ENCODE data around the gene COPS7B. TPM values are rescaled to one million over a fixed set of nuclear protein-coding genes. Genes with fewer than 3 reads are reported as not detected.

Gene COPS7B
- total RNA-seq, 4 donors from 2014 or later = 13.7 to 35.2 (median 24.4) TPM

- no peak for DNase-seq (ENCODE audit: low spot score in 2 of 2)
- intact Hi-C loops (cut with DNase I; ENCODE audit: low total_unique reads) = no loop called here
- TF ChIP-seq POLR2A (IDR thresholded peaks at IDR 0.05) = no peak
- 85 to 91% methylated on average over 6 of the region's 6 CpGs for WGBS, 2 donors
- no peak overlapping the region for H3K4me3 ChIP-seq (ENCODE audit: low read depth, poor library complexity, severe bottlenecking)
Observed at GRCh38 chr2:231769170-231770136, 16.8 kb upstream of the COPS7B start.

DNA sequence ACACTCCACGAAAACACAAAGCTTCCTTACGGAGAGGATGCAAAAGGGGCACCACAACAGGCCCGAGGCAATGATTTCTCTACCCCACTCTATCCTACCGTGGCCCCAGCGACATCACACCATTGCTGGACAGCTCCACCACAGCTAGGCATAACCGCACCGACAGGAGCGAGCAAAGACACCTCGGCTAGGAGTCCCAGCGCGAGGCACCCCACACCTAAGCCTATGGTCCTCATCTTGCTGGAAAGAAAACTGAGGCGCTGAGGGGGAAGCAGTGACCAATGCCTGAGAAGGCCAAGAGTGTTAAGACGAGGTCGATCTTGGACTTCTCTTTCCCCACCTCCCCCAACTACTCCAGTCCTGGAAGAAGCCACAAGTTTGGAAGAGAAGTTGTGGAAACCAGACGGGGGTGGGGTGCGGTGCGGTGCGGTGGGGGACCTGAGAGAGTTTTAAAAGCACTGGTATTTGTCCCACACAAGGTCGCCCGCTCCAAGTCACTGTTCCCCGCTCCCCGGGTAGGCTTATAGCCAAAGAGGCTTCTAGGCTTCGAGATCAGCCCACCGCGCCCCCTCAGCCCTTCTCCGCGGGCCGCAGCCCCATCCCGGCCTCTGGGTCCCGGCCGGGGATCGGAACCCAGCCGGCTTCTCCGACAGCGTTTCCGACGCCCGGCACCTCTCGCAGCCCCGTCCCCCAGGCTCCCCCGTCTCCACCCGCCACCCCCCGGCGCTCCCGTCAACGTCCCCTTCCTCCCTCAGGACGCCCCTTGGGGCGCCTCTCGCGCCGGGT is 5.9 kb upstream of the COPS7B start:
- WGBS, 2 donors = 4 to 6% methylated on average over 42 to 47 of the region's 51 CpGs
- DNase-seq (ENCODE audit: low spot score in 2 of 2) = peak; percentile 14 to 86
- no peak for TF ChIP-seq CTCF (IDR thresholded peaks at IDR 0.05)
- no peak for TF ChIP-seq POLR2A (IDR thresholded peaks at IDR 0.05)
- peak overlapping the region; percentile 86 for H3K4me3 ChIP-seq (ENCODE audit: low read depth, poor library complexity, severe bottlenecking)
- intact Hi-C loops (cut with DNase I; ENCODE audit: low total_unique reads) = no loop called here

GRCh38 chr2:231780909-231781797 is 5.1 kb upstream of the COPS7B start, which contains the start of gene PDE6D:
PDE6D (minus strand) TSS chr2:231781282; CDS start chr2:231781114, 168 bp downstream.
- intact Hi-C loops (cut with DNase I; ENCODE audit: low total_unique reads) = no loop called here
- WGBS, 2 donors = 0 to 1% methylated on average over 47 to 54 of the region's 67 CpGs
- H3K4me3 ChIP-seq (ENCODE audit: low read depth, poor library complexity, severe bottlenecking) = peak within 1 kb of the TSS; percentile 86
- TF ChIP-seq CTCF (IDR thresholded peaks at IDR 0.05) (no peak), POLR2A (IDR thresholded peaks at IDR 0.05) (peak in 1 of 2 donors; percentile 20)
- peak; percentile 99 to 100 for DNase-seq (ENCODE audit: low spot score in 2 of 2)

GRCh38 chr2:231781798-231782726 is 4.2 kb upstream of the COPS7B start:
- WGBS, 2 donors = 4 to 5% methylated on average over 12 of the region's 12 CpGs
- peak overlapping the region; percentile 86 for H3K4me3 ChIP-seq (ENCODE audit: low read depth, poor library complexity, severe bottlenecking)
- no peak for DNase-seq (ENCODE audit: low spot score in 2 of 2)
- no peak for TF ChIP-seq CTCF (IDR thresholded peaks at IDR 0.05)
- no peak for TF ChIP-seq POLR2A (IDR thresholded peaks at IDR 0.05)
- intact Hi-C loops (cut with DNase I; ENCODE audit: low total_unique reads) = no loop called here

GRCh38 chr2:231785413-231785812 is 832 bp upstream of the COPS7B start:
- intact Hi-C loops (cut with DNase I; ENCODE audit: low total_unique reads) = no loop called here
- TF ChIP-seq CTCF (IDR thresholded peaks at IDR 0.05) (no peak), POLR2A (IDR thresholded peaks at IDR 0.05) (no peak)
- DNase-seq (ENCODE audit: low spot score in 2 of 2) = no peak
- H3K4me3 ChIP-seq (ENCODE audit: low read depth, poor library complexity, severe bottlenecking) = no peak overlapping the region
- WGBS, 2 donors = 83 to 85% methylated on average over 2 of the region's 2 CpGs

Data from lower leg skin (tissue), 4 donors.